B cell (primary cell): ENCODE measurements around the gene PRDX1. TPM values are rescaled to one million over a fixed set of nuclear protein-coding genes. Genes with fewer than 3 reads are reported as not detected.
"Not testable (repeated sequence)": the region's sequence is repeated elsewhere in the genome, so short reads cannot be mapped to it uniquely, and the experiment has no call there.

Experiments
- ATAC-seq: fragments of 200-7000 bp; cut with Tn5 transposase; one replicate; pipeline ENCODE4 v1.10.0; 2021; ENCODE audit warnings: low read depth, mild to moderate bottlenecking, moderate number of reproducible peaks, moderate library complexity
- CTCF ChIA-PET: fragments of 350-600 bp; sonication (Branson Sonifier 250); formaldehyde crosslinking; loops from one replicate; lab custom pipeline; 2021; ENCODE audit warnings: antibody characterized with exemption, inconsistent platforms; lab: Charles Lee
- POLR2A ChIA-PET: fragments of 350-600 bp; sonication (Branson Sonifier 250); formaldehyde crosslinking; loops from one replicate; lab custom pipeline; 2021; ENCODE audit warnings: antibody characterized with exemption; lab: Charles Lee
- DNase-seq: peaks from one replicate; pipeline ENCODE4 v3.0.0; 2013
- H2AFZ ChIP-seq: 2 replicates; pipeline ENCODE4 v1.6.1; 2012; ENCODE audit warnings: mild to moderate bottlenecking, low read depth, low read length; ENCODE audit not compliant: insufficient read depth, poor library complexity, severe bottlenecking
- H3K27ac ChIP-seq, 2 donors: 1 replicate in 1 of 2; 2 replicates in 1 of 2; pipeline ENCODE4 v1.5.1; 2012 to 2013; ENCODE audit warnings: low read length in 2 of 2, mild to moderate bottlenecking in 2 of 2, moderate library complexity in 1 of 2
- H3K27me3 ChIP-seq, 4 experiments: fragments of 200-600 bp in 1 of 4; sonication (generic) in 1 of 4; replicated peaks in 1 of 4; 1 replicate in 2 of 4; 2 replicates in 2 of 4; pipeline versions ENCODE4 v1.6.1 to v1.7.0; 2013 to 2016; ENCODE audit warnings: low read length in 3 of 4, mild to moderate bottlenecking in 2 of 4, mixed read lengths in 1 of 4, moderate library complexity in 1 of 4; ENCODE audit not compliant: insufficient read depth in 4 of 4, control insufficient read depth in 3 of 4; ENCODE audit errors: control extremely low read depth in 1 of 4
- H3K36me3 ChIP-seq, 2 experiments: replicated peaks in 1 of 2; 1 replicate in 1 of 2; 2 replicates in 1 of 2; pipeline versions ENCODE4 v1.6.1 to v1.7.1; 2013; ENCODE audit warnings: low read length in 1 of 2; ENCODE audit not compliant: insufficient read depth in 2 of 2, control insufficient read depth in 1 of 2; ENCODE audit errors: control extremely low read depth in 1 of 2, extremely low read depth in 1 of 2
- H3K4me1 ChIP-seq, 2 donors: fragments of 200-600 bp in 1 of 2; sonication (generic) in 1 of 2; 1 replicate in 1 of 2; 2 replicates in 1 of 2; pipeline versions ENCODE4 v1.5.1 to v1.6.1; 2013 to 2017; ENCODE audit warnings: low read length in 2 of 2; ENCODE audit not compliant: control insufficient read depth in 2 of 2, insufficient read depth in 2 of 2
- H3K4me2 ChIP-seq: replicated peaks from 2 replicates; pipeline ENCODE3; 2012; ENCODE audit warnings: mild to moderate bottlenecking, low read depth, low read length; ENCODE audit not compliant: poor library complexity, severe bottlenecking
- H3K4me3 ChIP-seq, 5 experiments: fragments of 200-600 bp in 1 of 5; sonication (generic) in 1 of 5; 1 replicate in 3 of 5; 2 replicates in 2 of 5; pipeline versions ENCODE4 v1.5.1 to v1.7.0; 2011 to 2016; ENCODE audit warnings: low read length in 4 of 5, mild to moderate bottlenecking in 4 of 5, low read depth in 2 of 5, control low read depth in 1 of 5, moderate library complexity in 1 of 5; ENCODE audit not compliant: insufficient read depth in 1 of 5; ENCODE audit errors: control extremely low read depth in 1 of 5, extremely low read depth in 1 of 5
- H3K79me2 ChIP-seq: fragments of 200-600 bp; sonication (generic); one replicate; pipeline ENCODE4 v1.6.0; 2016; ENCODE audit warnings: low read length; ENCODE audit not compliant: control insufficient read depth, insufficient read depth
- H3K9ac ChIP-seq: fragments of 200-600 bp; sonication (generic); 2 replicates; pipeline ENCODE4 v1.6.1; 2017; ENCODE audit warnings: mild to moderate bottlenecking, low read length, moderate library complexity
- H3K9me3 ChIP-seq, 3 donors: one replicate each; pipeline versions ENCODE4 v1.6.1 to v1.7.1; 2013; ENCODE audit warnings: low read length in 2 of 3; ENCODE audit not compliant: control insufficient read depth in 2 of 3, insufficient read depth in 1 of 3; ENCODE audit errors: control extremely low read depth in 1 of 3
- H4K20me1 ChIP-seq: 2 replicates; pipeline ENCODE4 v1.6.0; 2012; ENCODE audit warnings: mild to moderate bottlenecking, low read length; ENCODE audit not compliant: insufficient read depth, control insufficient read depth, poor library complexity, severe bottlenecking
- H3K27ac Mint-ChIP-seq: one replicate; pipeline ENCODE4 v1.8.0; 2021; ENCODE audit warnings: mixed read lengths
- H3K27me3 Mint-ChIP-seq: one replicate; pipeline ENCODE4 v1.8.0; 2021; ENCODE audit warnings: mixed read lengths
- H3K4me1 Mint-ChIP-seq: one replicate; pipeline ENCODE4 v1.8.0; 2021; ENCODE audit warnings: mixed read lengths
- H3K4me3 Mint-ChIP-seq: one replicate; pipeline ENCODE4 v1.8.0; 2021; ENCODE audit warnings: mixed read lengths
- H3K9me3 Mint-ChIP-seq: one replicate; pipeline ENCODE4 v1.8.0; 2022; ENCODE audit warnings: mixed read lengths; ENCODE audit not compliant: insufficient read depth
- EZH2 ChIP-seq: IDR thresholded peaks from 2 replicates; pipeline ENCODE4 v1.6.1; 2012; ENCODE audit warnings: borderline replicate concordance, low read depth, mild to moderate bottlenecking, moderate library complexity, low read length; ENCODE audit not compliant: insufficient read depth, poor library complexity, severe bottlenecking
- WGBS: methylation state at CpG from one replicate; pipeline ENCODE4 v1.1.5; 2013; ENCODE audit warnings: missing lambda C conversion rate; ENCODE audit not compliant: insufficient coverage; 5-methylcytosine and 5-hydroxymethylcytosine counted together
- intact Hi-C: fragments of 100-400 bp; cut with micrococcal nuclease; formaldehyde crosslinking; loops from one replicate; pipeline ENCODE4 v1.10.0; 2022
- polyA plus RNA-seq: library from polyadenylated mRNA; depleted of rRNA; stranded (reverse); fragments of >200 nt; gene quantifications from 2 replicates; pipeline ENCODE4 v1.2.3, GENCODE V29; 2012
- total RNA-seq, 2 donors: library from RNA; stranded (reverse); fragments of 120-200 nt in 1 of 2; gene quantifications; 1 replicate in 1 of 2; 2 replicates in 1 of 2; pipeline versions ENCODE4 v1.2.3 to v1.2.4, GENCODE V29; 2013 to 2022
- TF ChIP-seq, protein P1 (sequence below): fragments of 200-600 bp; IDR thresholded peaks from one replicate; pipeline ENCODE4 v1.8.0; 2022; ENCODE audit warnings: antibody characterized with exemption, mild to moderate bottlenecking

Gene PRDX1
- total and polyA plus RNA-seq, 2 donors (not counting 1 experiment from before 2014, with no cell fraction given), result 56.4 to 104 TPM

DNA sequence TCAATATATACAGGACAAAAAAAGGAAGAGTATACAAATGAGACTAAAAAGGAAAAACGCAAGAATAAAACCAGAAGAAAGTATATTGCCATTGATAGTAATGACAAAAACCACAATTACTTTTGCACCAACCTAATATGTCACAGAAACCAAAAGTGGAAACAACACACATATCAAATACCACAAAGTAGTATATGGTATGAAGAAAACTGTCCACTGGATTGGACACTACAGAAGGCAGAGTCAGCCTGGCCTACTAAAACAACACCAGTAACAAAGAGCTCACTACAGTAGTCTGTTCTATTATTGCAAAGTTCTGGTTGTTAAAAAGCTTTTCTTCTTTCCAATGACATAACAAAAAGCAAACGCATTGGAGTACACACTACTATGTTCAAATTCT is 48.4 kb downstream of the PRDX1 start:
- H3K79me2 ChIP-seq, result peaks cover 26% of the 10 kb centered on the region
- H3K4me1 ChIP-seq, result peaks cover 17 to 18% of the 10 kb centered on the region in 2 donors
- Mint-ChIP-seq H3K27ac (peak overlapping the region; percentile 16), H3K9me3 (no peaks in the 10 kb centered on the region), H3K4me1 (peaks cover 47% of the 10 kb centered on the region), H3K4me3 (peak overlapping the region; percentile 30), H3K27me3 (no peaks in the 10 kb centered on the region)
- POLR2A ChIA-PET, result interaction anchor here (0.6 kb wide), 1 partner anchor 10 kb away, joined by 3 read pairs; no protein-coding TSS in a partner anchor
- H3K4me2 ChIP-seq, result no peak overlapping the region
- no peaks in the 10 kb centered on the region for H3K9me3 ChIP-seq
- H2AFZ ChIP-seq, result no peak overlapping the region
- no peaks in the 10 kb centered on the region for H3K27me3 ChIP-seq
- no peak for DNase-seq
- peaks cover 0 to 2% of the 10 kb centered on the region in 2 experiments for H3K36me3 ChIP-seq
- TF ChIP-seq EZH2, result no peak
- no peak overlapping the region for H3K27ac ChIP-seq
- no peak overlapping the region for H3K4me3 ChIP-seq
- no peak for ATAC-seq
- H3K9ac ChIP-seq, result no peak overlapping the region
- intact Hi-C loops, result no loop called here
- H4K20me1 ChIP-seq, result peaks cover 8% of the 10 kb centered on the region
- CTCF ChIA-PET, result interaction anchor here (1.5 kb wide), 1 partner anchor 113 kb away, joined by 3 read pairs; no protein-coding TSS in a partner anchor
- WGBS, result no CpG with 5 or more reads among the region's 2 CpGs

DNA sequence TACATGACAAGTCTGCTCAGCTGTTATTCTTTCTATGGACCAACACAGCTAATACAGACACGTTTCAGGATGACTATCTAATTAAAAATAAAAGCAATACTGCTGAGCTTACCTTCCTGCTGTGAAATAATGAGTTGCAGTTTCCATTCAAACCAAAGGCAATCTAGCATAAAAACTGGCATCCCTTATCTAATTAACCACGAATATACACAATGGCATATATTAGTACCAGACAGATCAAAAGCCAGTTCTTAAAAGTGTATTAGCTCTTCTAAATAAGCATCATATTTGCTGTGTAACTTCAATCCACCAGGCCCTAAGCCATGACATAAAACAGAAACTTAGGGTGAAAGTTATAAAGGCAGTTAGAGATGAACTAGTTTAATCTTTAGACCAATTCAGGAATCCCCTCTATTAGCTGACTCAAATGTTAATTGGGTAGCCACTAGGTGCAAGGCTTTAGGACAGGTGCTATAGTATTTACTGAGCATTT is 51.3 kb downstream of the PRDX1 start:
- peaks cover 0 to 2% of the 10 kb centered on the region in 2 experiments for H3K36me3 ChIP-seq
- DNase-seq, result no peak
- no peak for ATAC-seq
- peaks cover 25 to 30% of the 10 kb centered on the region in 2 donors for H3K4me1 ChIP-seq
- no peaks in the 10 kb centered on the region for H3K9me3 ChIP-seq
- H3K9ac ChIP-seq, result no peak overlapping the region
- no peak overlapping the region for H3K4me2 ChIP-seq
- no peak overlapping the region for H2AFZ ChIP-seq
- POLR2A ChIA-PET, result no interaction called here
- no peak overlapping the region for H3K27ac ChIP-seq
- intact Hi-C loops, result no loop called here
- no peaks in the 10 kb centered on the region for H3K27me3 Mint-ChIP-seq
- H3K4me3 ChIP-seq, result no peak overlapping the region
- no peaks in the 10 kb centered on the region for H3K27me3 ChIP-seq
- TF ChIP-seq, protein P1, sequence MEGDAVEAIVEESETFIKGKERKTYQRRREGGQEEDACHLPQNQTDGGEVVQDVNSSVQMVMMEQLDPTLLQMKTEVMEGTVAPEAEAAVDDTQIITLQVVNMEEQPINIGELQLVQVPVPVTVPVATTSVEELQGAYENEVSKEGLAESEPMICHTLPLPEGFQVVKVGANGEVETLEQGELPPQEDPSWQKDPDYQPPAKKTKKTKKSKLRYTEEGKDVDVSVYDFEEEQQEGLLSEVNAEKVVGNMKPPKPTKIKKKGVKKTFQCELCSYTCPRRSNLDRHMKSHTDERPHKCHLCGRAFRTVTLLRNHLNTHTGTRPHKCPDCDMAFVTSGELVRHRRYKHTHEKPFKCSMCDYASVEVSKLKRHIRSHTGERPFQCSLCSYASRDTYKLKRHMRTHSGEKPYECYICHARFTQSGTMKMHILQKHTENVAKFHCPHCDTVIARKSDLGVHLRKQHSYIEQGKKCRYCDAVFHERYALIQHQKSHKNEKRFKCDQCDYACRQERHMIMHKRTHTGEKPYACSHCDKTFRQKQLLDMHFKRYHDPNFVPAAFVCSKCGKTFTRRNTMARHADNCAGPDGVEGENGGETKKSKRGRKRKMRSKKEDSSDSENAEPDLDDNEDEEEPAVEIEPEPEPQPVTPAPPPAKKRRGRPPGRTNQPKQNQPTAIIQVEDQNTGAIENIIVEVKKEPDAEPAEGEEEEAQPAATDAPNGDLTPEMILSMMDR, result no peak
- no peak for TF ChIP-seq EZH2
- CTCF ChIA-PET, result interaction anchor here (0.8 to 1.7 kb wide), 5 partner anchors 9 to 111 kb away, joined by 3 to 8 read pairs (median 4); partner anchors contain the start of gene TESK2
- peaks cover 41% of the 10 kb centered on the region for H3K79me2 ChIP-seq
- WGBS, result no CpG with 5 or more reads among the region's 2 CpGs
- H4K20me1 ChIP-seq, result peaks cover 9% of the 10 kb centered on the region
- no peaks in the 10 kb centered on the region for H3K9me3 Mint-ChIP-seq
- no peak overlapping the region for H3K27ac Mint-ChIP-seq
- no peak overlapping the region for H3K4me3 Mint-ChIP-seq
- H3K4me1 Mint-ChIP-seq, result peaks cover 54% of the 10 kb centered on the region

DNA sequence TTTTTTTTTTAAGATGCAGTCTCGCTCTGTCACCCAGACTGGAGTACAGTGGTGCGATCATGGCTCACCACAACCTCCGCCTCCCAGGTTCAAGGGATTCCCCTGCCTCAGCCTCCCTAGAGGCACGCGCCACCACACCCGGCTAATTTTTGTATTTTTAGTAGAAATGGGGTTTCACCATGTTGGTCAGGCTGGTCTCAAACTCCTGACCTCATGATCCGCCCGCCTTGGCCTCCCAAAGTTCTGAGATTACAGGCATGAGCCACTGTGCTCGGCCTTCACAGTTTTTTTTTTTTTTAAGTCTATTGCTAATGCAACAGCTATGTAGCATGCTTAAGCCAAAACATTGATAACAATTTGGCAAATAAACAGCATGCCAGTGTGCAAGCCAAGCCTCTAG is 54.3 kb downstream of the PRDX1 start:
- not testable (repeated sequence) for H3K4me3 ChIP-seq, H2AFZ ChIP-seq, H3K9me3 ChIP-seq, H3K27me3 ChIP-seq, H3K27ac ChIP-seq, H3K9ac ChIP-seq, H4K20me1 ChIP-seq, H3K27me3 Mint-ChIP-seq, H3K27ac Mint-ChIP-seq, H3K36me3 ChIP-seq, H3K9me3 Mint-ChIP-seq
- intact Hi-C loops, result loop anchor here (5.0 kb wide), 1 partner anchor 35 kb away; no protein-coding TSS in a partner anchor
- ATAC-seq (peak; percentile 66), DNase-seq (peak; percentile 26)
- Histone ChIP-seq H3K4me2 (peak overlapping the region; percentile 30), H3K79me2 (peaks cover 45% of the 10 kb centered on the region), H3K4me1 (peaks cover 16 to 19% of the 10 kb centered on the region in 2 donors)
- WGBS, result 67% methylated on average over 2 of the region's 9 CpGs
- peak overlapping the region; percentile 34 for H3K4me3 Mint-ChIP-seq
- H3K4me1 Mint-ChIP-seq, result peaks cover 42% of the 10 kb centered on the region
- CTCF ChIA-PET, result interaction anchor here (0.9 kb wide), 1 partner anchor 107 kb away, joined by 3 read pairs; no protein-coding TSS in a partner anchor
- POLR2A ChIA-PET, result interaction anchor here (0.7 kb wide), 1 partner anchor 8 kb away, joined by 4 read pairs; no protein-coding TSS in a partner anchor
